PC-9 (cell line): ENCODE data around the gene STK39.

Experiments used
- EZH2 ChIP-seq: fragments of 200-600 bp; sonication (generic); IDR thresholded peaks from 2 replicates; pipeline ENCODE4 v1.8.0; 2017; ENCODE audit warnings: antibody characterized with exemption, low read depth
- TF ChIP-seq, protein P1 (sequence below): fragments of 200-600 bp; sonication (generic); conservative IDR thresholded peaks from 2 replicates; pipeline ENCODE4 v1.6.1; 2017; ENCODE audit warnings: mixed run types, antibody characterized with exemption, mild to moderate bottlenecking, moderate library complexity

- TF ChIP-seq, protein P1, sequence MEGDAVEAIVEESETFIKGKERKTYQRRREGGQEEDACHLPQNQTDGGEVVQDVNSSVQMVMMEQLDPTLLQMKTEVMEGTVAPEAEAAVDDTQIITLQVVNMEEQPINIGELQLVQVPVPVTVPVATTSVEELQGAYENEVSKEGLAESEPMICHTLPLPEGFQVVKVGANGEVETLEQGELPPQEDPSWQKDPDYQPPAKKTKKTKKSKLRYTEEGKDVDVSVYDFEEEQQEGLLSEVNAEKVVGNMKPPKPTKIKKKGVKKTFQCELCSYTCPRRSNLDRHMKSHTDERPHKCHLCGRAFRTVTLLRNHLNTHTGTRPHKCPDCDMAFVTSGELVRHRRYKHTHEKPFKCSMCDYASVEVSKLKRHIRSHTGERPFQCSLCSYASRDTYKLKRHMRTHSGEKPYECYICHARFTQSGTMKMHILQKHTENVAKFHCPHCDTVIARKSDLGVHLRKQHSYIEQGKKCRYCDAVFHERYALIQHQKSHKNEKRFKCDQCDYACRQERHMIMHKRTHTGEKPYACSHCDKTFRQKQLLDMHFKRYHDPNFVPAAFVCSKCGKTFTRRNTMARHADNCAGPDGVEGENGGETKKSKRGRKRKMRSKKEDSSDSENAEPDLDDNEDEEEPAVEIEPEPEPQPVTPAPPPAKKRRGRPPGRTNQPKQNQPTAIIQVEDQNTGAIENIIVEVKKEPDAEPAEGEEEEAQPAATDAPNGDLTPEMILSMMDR = no peak
- no peak for TF ChIP-seq EZH2
Measured at GRCh38 chr2:168272225-168272624, 24.8 kb upstream of the STK39 start.
